RCC 7860 (cell line): ENCODE measurements around the gene ATF7.
"Not testable (repeated sequence)": the region's sequence is repeated elsewhere in the genome, so short reads cannot be mapped to it uniquely, and the experiment has no call there.

Experiments used
- DNase-seq: peaks from one replicate; pipeline ENCODE4 v3.0.0-alpha.2; 2015; ENCODE audit warnings: low spot score
- FAIRE-seq: peaks from 2 replicates; lab custom pipeline; 2012; peaks lifted over from hg19 to GRCh38; lab: Jason Lieb, UNC

Gene ATF7

DNA sequence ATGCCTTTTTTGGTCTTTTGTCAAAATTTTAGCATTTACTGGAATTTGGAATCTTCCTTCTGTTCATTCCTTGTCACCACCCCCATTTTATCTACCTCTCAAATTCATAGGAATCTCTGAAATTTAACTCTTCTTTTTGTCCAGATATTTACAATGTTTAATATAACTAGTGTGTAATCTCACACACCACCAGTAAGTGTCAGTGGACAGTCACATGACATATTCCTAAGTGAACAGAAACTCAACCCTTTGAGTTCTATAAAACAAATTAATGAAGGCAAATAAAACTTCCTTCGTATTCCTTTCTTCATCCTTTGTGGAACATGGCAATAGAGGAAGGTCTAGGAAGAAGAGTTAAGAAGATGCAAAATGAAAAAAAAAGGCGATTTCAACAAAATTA is 26.6 kb downstream of the ATF7 start:
- no peak for FAIRE-seq
- no peak for DNase-seq

DNA sequence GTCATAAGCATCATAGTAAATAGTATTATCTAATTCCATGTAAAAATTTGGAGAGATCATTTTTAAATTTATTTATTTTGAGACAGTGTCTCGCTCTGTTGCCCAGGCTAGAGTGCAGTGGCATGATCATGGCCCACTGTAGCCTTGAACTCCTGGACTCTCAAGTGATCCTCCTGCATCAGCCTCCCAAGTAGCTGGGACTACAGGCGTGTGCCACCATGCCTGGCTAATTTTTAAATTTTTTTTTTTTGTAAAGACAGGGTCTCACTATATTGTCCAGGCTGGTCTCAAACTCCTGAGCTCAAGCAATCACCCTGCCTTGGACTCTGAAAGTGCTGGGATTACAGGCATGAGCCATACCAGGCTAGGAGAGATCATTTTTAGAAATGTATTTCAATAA is 27.2 kb downstream of the ATF7 start:
- FAIRE-seq, DNase-seq: not testable (repeated sequence)

DNA sequence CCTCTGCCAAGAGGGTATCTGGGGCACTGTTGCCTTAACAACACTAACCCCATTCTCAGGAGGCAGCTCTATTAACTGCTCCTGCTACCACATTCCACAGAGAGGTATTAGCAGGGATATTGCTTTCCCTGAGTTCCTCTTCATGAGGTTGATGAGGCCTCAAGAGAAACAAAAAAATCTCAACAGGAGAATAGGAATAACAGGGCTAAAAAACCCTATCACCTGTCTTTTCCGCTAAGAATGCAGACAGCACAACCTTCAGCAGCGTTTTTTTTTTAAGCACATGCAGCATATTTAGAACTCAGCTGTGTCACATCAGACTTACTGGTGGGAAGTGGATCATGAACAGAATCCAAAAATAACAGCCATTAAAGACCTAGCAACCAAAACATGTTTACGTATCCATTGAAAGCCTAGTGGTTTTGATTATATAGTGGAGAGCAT is 29.2 kb downstream of the ATF7 start:
- FAIRE-seq = no peak
- no peak for DNase-seq

DNA sequence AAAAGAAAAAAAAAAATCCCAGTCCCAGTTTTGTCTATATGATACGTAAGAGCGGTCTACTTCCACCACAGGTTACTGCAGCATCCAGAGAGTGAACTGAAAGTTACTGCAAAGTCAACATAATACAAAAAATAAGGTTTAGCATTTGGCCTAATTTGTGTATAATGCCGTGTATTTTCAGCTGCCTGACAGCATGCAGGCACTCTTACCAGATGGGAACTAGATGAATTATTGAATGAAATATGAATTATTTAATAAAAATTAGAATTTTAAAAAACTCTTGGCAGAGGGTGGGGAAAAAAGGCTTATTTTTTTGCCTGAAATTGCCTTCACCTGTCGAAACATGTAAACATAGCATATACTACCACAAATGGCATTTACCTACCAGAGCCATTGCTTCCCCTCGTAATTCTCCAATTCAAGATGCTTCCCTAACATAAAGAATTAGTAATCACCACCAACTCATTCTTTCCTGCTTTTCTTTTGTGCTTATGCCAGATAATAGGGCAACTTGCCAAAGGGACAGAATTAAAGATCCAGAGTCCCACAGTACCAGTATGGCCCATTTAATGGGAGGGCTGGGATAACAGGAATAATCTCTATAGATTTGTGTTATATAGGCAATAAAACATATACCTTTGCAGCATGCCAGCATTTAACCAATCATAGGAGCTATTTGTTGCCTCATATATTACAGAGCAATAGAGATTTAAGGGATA is 31.1 kb downstream of the ATF7 start:
- DNase-seq (no peak), FAIRE-seq (no peak)

DNA sequence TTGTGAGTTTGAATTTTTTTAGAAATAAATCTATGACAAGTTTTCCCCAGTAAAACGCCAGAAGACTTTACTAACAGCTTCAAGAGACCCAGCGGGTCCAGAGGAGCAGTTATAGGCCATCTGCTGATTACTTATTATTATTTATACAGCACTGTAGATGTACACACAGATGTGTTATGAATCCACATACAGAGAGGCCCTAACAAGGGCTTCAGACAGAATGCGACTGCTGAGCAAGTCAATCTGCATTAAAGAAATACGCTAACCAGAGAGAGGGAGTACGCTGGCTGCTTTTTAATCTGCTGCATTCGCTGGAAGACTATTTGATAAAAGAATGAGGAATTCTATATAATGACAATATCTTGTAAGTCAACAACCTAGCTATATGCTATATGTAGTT is 32.5 kb downstream of the ATF7 start:
- DNase-seq (no peak), FAIRE-seq (no peak)

DNA sequence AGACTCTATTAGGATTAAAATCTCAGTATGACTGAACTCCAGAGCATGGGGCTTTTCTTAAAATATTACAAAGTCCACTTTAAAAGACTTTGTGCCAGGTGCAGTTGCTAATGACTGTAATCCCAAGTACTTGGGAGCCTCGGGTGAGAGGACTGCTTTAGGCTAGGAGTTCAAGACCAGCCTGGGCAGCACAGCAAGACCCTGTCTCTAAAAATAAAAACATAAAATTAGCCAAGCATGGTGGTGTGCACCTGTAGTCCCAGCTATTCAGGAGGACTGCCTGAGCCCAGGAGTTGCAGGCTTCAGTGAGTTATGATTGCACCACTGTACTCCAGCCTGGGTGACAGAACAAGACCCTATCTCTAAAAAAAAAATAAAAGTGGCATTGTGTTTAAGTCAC is 33.2 kb downstream of the ATF7 start:
- DNase-seq (no peak), FAIRE-seq (no peak)

DNA sequence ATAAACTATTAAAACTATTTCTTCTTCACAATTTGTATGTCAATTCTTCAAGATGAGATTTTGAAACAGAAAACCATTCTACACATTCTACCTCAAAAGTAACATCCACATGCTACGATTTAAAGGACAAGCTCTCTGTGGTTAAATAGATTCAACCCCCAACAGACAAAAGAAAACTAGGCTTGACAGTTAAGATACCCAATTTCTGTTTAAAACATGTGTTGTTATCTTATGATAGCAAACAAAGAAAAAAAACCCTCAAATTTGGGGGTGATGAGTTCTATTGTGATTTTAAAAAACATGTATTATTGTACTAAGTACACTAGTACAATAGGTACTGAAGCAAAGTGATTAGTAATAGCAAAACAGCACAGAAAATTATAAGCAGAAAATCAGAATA is 33.8 kb downstream of the ATF7 start:
- DNase-seq (no peak), FAIRE-seq (no peak)

DNA sequence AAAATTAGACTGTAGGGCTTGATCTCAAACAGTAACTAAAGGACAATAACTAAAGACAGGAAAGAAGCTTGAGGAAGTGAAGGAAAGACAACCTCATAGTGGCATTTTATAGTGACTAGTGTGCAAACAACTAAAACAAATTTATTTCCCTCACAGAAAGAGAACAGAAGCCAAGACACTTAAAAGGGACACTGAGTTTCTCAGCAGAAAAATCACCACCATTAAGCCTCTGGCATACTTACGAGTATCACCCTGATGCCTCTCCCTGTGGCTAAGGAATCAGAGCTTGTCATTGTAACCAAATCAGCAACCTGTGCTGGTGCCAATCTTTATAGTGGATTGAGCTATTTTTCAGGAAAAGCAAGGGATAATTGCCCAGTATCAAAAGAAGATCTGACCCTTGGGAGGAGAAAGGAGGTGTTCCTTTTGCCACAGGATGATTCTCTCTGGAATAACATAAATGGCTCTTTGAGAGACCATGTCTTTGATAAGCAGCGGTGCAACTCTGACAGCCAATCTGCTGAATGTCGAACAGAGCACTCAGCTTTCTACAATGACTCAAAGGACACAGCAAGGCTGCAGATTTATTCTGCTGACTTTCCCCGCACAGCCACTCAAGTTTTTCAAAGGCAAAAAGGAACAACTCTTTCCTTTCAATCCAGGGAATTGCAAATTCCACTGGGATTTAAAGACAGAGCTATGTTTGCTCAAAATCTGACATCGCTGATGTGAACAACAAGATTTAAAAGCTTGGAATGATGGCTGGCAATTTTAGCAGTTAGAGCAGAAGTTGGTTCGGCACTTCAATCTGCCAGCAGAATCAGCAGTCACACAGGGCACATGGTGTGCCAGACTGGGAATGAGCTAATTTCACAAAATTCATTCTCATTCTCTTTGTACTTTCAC is 34.6 kb downstream of the ATF7 start:
- no peak for FAIRE-seq
- no peak for DNase-seq

DNA sequence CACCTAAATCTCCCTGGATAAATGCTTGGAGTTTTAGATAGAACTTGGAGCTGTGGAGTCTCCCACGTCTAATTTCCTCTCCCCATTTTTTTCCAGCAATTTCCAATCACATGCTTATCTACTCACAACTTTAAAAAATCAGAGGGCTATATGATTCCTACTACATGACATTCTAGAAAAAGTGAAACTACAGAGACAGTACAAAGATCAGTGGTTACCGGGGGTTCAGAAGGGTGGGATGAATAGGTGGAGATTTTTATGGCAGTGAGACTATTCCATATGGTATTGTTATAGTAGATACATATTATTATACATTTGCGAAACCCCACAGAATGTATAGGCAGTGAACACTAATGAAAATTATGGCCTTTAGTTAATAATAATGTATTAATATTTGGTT is 35.5 kb downstream of the ATF7 start:
- FAIRE-seq (no peak), DNase-seq (no peak)

DNA sequence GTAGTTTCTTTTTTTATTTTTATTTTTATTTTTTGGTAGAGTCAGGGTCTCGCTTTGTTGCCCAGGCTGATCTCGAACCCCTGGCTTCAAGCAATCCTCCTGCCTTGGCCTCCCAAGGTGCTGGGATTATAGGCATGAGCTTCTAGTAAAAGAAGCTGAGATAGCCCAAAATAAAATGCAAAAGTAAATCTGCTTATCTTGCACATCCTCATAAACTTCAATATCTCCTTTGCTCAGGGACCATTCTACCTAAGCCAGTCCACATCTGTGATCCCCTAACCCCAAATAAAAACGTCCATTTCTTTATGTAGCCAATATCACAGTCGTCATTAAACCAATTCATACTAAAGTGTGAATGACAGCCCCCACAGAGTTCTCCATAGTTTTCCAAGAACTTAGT is 36.3 kb downstream of the ATF7 start:
- DNase-seq (no peak), FAIRE-seq (no peak)

DNA sequence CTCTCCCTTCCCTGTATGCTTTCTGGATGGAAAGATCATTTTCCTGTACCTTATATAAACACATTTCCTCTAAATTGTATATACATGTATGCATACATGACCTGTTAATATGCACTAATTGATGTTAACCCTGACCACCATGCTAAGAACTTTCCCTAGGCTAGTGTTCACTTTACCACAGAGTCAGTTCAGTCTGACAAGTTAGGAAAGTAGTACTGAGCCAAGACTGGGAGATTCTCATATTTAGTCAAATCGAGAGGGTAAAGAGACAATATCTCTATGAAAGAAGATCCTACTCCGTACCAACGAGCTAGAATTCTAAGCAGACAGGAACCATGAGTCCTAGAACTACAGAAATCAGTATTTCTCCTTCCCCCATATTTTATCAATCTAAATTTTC is 36.8 kb downstream of the ATF7 start:
- no peak for DNase-seq
- no peak for FAIRE-seq

DNA sequence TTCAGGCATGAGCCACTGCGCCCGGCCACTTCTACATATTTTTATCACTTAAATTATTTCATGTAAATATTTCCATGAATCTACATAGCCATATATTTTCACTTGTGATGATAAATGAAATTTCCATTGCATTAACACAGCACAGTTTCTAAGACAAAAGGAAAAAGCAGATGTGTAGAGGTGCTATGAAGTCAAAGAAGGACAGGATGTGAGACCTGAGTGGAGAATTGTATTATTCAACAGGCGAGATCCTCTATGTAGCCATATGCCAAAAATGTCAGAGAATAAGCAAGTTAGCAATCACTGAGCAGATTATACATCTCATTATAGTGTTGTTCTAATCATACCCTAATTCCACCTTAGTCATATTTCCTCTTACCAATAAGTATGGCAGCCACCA is 38.1 kb downstream of the ATF7 start:
- no peak for DNase-seq
- FAIRE-seq = no peak

DNA sequence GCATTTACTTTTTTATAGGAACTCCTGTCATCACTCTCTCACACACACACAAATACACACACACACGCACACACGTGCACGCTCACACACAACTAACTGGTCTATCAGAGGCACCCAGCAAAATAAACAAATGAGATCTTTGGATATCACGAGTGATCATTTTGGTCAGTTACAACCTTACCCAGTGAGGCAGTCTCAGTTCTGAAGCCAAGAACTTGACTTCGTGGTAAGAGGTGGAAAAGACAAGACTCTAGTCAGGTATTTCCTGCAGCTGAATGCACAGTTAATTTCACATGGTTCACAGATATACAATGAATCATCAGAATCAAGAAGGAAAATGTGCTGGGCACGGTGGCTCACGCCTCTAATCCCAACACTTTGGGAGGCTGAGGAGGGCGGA is 39.4 kb downstream of the ATF7 start:
- DNase-seq (no peak), FAIRE-seq (no peak)

DNA sequence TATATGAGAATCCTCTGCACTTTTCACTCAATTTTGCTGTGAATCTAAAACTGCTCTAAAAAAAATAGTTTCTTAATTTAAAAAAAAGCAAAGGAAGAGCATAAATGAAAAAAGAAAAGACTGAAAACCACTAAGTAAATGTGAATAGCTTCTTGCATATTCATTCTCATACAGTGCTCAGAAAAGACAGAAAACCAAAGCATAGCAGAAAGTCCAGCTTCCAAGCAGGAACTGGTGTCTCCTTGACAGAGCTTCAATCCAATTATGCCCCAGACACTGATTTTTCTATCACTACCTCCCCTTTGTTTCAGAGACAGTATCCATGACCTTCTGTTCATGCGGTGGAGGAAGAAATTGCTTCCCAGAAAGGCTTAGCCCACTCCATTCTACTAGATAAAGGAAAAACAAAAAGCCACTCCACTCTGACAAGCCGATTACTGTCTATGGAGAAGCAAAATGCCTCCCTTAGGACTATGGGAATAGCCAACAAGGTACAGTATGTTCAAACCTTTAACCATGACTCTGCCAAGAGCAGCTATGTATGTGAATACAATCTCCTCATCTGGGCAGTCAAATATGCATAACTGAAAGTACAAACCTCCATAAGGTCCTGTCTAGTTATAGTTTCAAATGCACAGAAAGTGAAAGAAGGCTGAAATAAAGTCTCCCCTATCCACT is 40.6 kb downstream of the ATF7 start:
- DNase-seq = no peak
- FAIRE-seq = no peak

DNA sequence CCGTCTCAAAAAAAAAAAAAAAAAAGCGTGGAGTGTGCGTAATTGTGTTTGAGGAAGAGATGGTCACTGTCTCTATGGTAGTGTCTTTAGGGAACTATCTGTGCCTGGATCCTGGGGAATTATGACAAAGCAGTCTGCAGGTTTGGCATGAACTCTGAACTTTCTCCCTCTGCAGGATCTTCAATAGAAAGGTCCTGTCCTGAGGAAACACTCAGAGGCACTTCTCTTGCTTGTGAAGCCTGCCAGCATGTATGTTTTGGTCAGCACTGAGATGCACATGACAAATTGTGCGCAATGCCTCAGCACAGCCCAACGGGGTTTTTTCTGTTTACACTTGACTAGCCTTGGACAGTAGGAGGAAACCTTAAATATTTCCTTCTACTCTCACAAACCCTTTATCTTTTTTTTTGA is 46.6 kb downstream of the ATF7 start:
- no peak for FAIRE-seq
- DNase-seq = no peak

DNA sequence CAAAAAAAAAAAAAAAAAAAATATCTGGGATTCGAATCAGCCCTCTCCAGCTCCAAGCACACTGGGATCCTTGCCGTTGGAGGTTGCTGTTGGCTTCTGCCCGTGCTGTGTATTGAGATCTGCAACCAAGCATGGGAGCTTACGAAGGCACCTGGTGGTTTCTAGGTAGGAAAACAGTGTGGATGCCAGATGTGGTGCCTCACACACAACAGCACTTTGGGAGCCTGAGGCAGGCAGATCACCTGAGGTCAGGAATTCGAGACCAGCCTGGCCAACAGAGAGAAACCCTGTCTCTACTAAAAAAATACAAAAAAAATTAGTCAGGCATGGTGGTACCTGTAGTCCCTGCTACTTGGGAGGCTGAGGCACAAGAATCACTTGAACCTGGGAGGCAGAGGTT is 47.4 kb downstream of the ATF7 start:
- FAIRE-seq (no peak), DNase-seq (no peak)

DNA sequence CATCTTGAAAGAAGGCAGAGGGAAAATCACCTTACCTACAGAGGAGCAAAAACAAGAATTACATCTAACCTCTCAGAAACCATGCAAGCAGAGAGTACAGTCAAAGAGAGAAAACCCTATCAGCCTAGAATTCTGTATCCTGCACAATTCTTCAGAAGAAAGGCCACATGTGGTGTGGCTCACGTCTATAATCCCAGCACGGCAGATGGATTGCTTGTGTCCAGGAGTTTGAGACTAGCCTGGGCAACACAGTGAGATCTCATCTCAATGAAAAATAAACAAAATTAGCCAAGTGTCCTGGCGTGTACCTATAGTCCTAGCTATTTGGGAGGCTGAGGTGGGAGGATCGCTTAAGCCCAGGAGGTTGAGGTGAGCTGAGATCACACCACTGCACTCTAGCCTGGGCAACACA is 48.2 kb downstream of the ATF7 start:
- FAIRE-seq = no peak
- no peak for DNase-seq

DNA sequence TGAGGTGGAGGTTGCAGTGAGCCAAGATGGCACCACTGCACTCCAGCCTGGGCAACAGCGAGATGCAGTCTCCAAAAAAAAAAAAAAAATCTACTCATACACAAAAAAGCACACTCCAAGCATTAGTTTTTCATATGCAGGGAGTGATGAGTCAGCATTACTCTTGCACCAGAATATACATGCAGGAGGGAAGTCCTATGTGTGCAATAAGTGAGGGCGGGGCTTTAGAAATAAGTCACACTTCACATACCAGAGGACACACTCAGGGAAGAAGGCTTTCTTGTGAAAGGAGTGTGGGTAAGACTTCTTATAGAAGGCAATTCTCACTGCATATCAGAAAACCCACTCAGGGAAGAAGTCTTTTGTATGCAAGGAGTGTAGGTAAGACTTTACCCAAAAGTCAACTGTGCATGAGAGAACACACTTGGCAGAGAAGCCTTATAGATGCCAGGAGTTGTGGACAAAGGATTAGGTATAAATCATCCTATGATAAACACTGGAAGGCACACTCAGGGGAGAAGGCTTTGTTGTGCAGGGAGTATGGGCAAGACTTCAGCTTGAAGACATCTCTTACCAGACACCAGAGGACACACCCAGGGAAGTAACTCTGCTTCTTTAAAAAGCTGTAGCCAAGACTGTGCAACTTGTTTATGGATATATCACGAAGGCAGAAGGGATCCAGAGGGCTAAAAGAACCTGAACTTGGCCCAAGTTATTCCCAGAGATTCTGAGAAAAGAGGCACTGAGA is 50.5 kb downstream of the ATF7 start:
- FAIRE-seq = no peak
- DNase-seq = peak; percentile 61

DNA sequence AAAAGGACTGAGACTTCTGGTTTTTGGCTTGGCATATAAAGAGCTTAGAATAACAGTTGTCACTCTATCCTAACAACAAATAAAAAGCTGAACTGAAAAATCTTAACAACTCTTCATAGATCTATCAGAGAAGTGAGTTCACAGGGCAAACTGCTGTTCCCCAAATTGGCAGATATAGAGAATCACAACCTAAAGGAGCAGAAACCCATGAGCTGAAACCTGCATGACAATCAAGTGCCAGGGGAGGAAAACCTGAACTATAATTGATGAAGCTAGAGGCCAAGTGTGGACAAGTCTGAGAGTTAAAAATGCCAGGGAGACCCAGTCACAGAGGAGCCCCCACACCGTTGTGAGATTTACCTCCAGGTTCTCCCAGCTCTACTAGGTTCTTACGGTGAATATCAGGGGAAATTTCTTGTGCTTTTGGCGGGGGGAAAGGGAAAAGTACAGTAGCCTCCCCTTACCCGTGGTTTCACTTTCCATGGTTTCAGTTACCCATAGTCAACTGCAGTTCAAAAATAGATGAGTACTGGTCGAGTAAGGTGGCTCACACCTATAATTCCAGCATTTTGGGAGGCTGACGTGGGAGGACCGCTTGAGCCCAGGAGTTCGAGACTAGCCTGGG is 53.9 kb downstream of the ATF7 start:
- DNase-seq (no peak), FAIRE-seq (no peak)

DNA sequence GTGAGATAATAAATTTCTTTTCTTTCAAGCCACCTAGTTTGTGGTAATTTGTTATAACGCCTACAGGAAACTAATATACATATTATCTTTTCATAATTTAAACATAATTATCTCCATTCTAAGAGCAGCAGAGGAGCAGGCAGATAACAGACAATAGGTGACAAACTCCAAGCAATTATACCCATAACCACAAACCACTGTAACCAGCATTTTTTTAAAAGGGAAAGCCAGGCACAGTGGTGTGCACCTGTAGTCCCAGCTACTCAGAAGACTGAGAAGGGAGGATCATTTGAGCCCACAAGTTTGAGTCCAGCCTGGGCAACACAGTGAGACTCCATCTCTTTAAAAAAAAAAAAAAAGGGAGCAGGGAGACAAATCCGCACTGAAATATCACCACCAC is 54.9 kb downstream of the ATF7 start:
- FAIRE-seq (no peak), DNase-seq (no peak)
